PC-3 (cell line): ENCODE measurements around the gene C7. TPM values are rescaled to one million over a fixed set of nuclear protein-coding genes. Genes with fewer than 3 reads are reported as not detected.
A peak's percentile ranks its signal among the peaks of the same experiment; 100 is the strongest.
"Not testable (repeated sequence)": the region's sequence is repeated elsewhere in the genome, so short reads cannot be mapped to it uniquely, and the experiment has no call there.

Experiments used
- ATAC-seq: fragments of 200-7000 bp; cut with Tn5 transposase; 2 replicates; pipeline ENCODE4 v1.9.1; 2020; ENCODE audit warnings: mild to moderate bottlenecking, moderate library complexity
- Bru-seq: library from RNA; stranded (reverse); fragments of 400-500 nt; gene quantifications from one replicate; lab custom pipeline; 2021; lab: Mats Ljungman, UMichigan
- BruChase-seq, 2 experiments: library from RNA; stranded (reverse); fragments of 400-500 nt; gene quantifications; one replicate each; lab custom pipeline; 2021; lab: Mats Ljungman, UMichigan
- BruUV-seq: library from RNA; stranded (reverse); fragments of 400-500 nt; replicated peaks from 2 replicates; lab custom pipeline; 2021; lab: Mats Ljungman, UMichigan
- CTCF ChIA-PET: fragments of 300-600 bp; sonication (Branson Sonifier 250); formaldehyde crosslinking; loops from one replicate; lab custom pipeline; 2022; ENCODE audit warnings: antibody characterized with exemption; lab: Charles Lee
- POLR2A ChIA-PET: fragments of 300-600 bp; sonication (Branson Sonifier 250); formaldehyde crosslinking; loops from one replicate; lab custom pipeline; 2022; ENCODE audit warnings: antibody characterized with exemption; ENCODE audit not compliant: unreplicated experiment; lab: Charles Lee
- DNase-seq: peaks from one replicate; pipeline ENCODE4 v3.0.0-alpha.2; 2015
- H2AFZ ChIP-seq: fragments of 300-600 bp; sonication (generic); 2 replicates; pipeline ENCODE4 v1.6.0; 2016; ENCODE audit warnings: antibody characterized with exemption, low read length
- H3F3A ChIP-seq: fragments of 300-600 bp; sonication (generic); one replicate; pipeline ENCODE4 v1.6.0; 2017; ENCODE audit warnings: antibody characterized with exemption, low read length, control low read depth, mild to moderate bottlenecking; ENCODE audit not compliant: unreplicated experiment
- H3K27ac ChIP-seq: fragments of 300-600 bp; sonication (generic); 2 replicates; pipeline ENCODE4 v1.5.1; 2016; ENCODE audit warnings: mild to moderate bottlenecking, low read length
- H3K27me3 ChIP-seq: fragments of 300-600 bp; sonication (generic); 2 replicates; pipeline ENCODE4 v1.6.1; 2016; ENCODE audit warnings: low read length, mixed read lengths
- H3K36me3 ChIP-seq: fragments of 300-600 bp; sonication (generic); 2 replicates; pipeline ENCODE4 v1.6.1; 2016; ENCODE audit warnings: low read depth, mixed run types, low read length, mixed read lengths
- H3K4me1 ChIP-seq: fragments of 300-600 bp; sonication (generic); 2 replicates; pipeline ENCODE4 v1.5.1; 2016; ENCODE audit warnings: low read length; ENCODE audit not compliant: insufficient read depth
- H3K4me2 ChIP-seq: fragments of 300-600 bp; sonication (generic); 2 replicates; pipeline ENCODE4 v1.6.0; 2016; ENCODE audit warnings: low read length
- H3K4me3 ChIP-seq: fragments of 300-600 bp; sonication (generic); 2 replicates; pipeline ENCODE4 v1.5.1; 2016; ENCODE audit warnings: mild to moderate bottlenecking, low read length, mixed read lengths
- H3K79me2 ChIP-seq: fragments of 300-600 bp; sonication (generic); 2 replicates; pipeline ENCODE4 v1.6.1; 2017; ENCODE audit warnings: low read length, mixed read lengths
- H3K9ac ChIP-seq: fragments of 300-600 bp; sonication (generic); 2 replicates; pipeline ENCODE4 v1.6.0; 2016; ENCODE audit warnings: mild to moderate bottlenecking, low read length
- H3K9me2 ChIP-seq: fragments of 300-600 bp; sonication (generic); replicated peaks from 2 replicates; pipeline ENCODE4 v1.6.1; 2016; ENCODE audit warnings: mixed run types, low read length, mixed read lengths
- H3K9me3 ChIP-seq: fragments of 300-600 bp; sonication (generic); 2 replicates; pipeline ENCODE4 v1.6.1; 2016; ENCODE audit warnings: low read length, mixed read lengths
- H4K20me1 ChIP-seq: fragments of 300-600 bp; sonication (generic); 2 replicates; pipeline ENCODE4 v1.6.1; 2016; ENCODE audit warnings: low read length, mixed read lengths
- CTCF ChIP-seq: fragments of 300-600 bp; sonication (generic); conservative IDR thresholded peaks from 2 replicates; pipeline ENCODE4 v1.5.1; 2017; ENCODE audit warnings: antibody characterized with exemption, low read depth, mild to moderate bottlenecking, low read length
- EZH2 ChIP-seq: fragments of 300-600 bp; sonication (generic); IDR thresholded peaks from one replicate; pipeline ENCODE4 v1.6.1; 2017; ENCODE audit warnings: antibody characterized with exemption, mild to moderate bottlenecking, low read length; ENCODE audit not compliant: unreplicated experiment
- EZH2phosphoT487 ChIP-seq: fragments of 300-600 bp; sonication (generic); IDR thresholded peaks from 2 replicates; pipeline ENCODE4 v1.6.1; 2018; ENCODE audit warnings: mild to moderate bottlenecking, antibody characterized with exemption, low read length, borderline replicate concordance
- intact Hi-C: fragments of 100-400 bp; cut with micrococcal nuclease; formaldehyde crosslinking; loops from 2 replicates; pipeline ENCODE4 v1.9.0; 2023
- long read RNA-seq: library from polyadenylated mRNA; unstranded; transcript quantifications from one replicate; pipeline ENCODE4 v2.0.0, GENCODE V29; 2021; ENCODE audit not compliant: unreplicated experiment
- total RNA-seq: library from RNA; depleted of rRNA; stranded (reverse); fragments of >200 nt; gene quantifications from 2 replicates; pipeline ENCODE4 v1.2.3, GENCODE V29; 2014; rRNA removed

Gene C7
- total RNA-seq, result not detected in 2 replicates
- Bru-seq, nascent RNA, result percentile 11 among the genes with signal in this experiment
- BruChase-seq, experiment 1, labeled RNA remaining after a 6-hour chase, result percentile 13 among the genes with signal in this experiment
- percentile 13 among the genes with signal in this experiment for BruChase-seq, experiment 2, labeled RNA remaining after a 2-hour chase
- long read RNA-seq, partial matches to known transcripts, result 0 of 3 reads
- long read RNA-seq, other reads (novel, unspliced or antisense), result 3 of 3 reads

- CTCF ChIA-PET, result no interaction called here
- no peaks in the 10 kb centered on the region for H3K79me2 ChIP-seq
- ATAC-seq (no peak), DNase-seq (no peak)
- no peaks in the 10 kb centered on the region for H3K36me3 ChIP-seq
- H3K27me3 ChIP-seq, result no peaks in the 10 kb centered on the region
- no peaks in the 10 kb centered on the region for H3K9me2 ChIP-seq
- H3K4me2 ChIP-seq, result no peak within 1 kb of the TSS
- no TSS peak for BruUV-seq
- no peak within 1 kb of the TSS for H3K4me3 ChIP-seq
- TF ChIP-seq CTCF, result no peak
- TF ChIP-seq EZH2phosphoT487, result no peak
- TF ChIP-seq EZH2, result no peak
- intact Hi-C loops, result loop anchor here (10.0 kb wide), 1 partner anchor 506 kb away; no protein-coding TSS in a partner anchor
- POLR2A ChIA-PET, result no interaction called here
- no peaks in the 10 kb centered on the region for H4K20me1 ChIP-seq
- no peak within 1 kb of the TSS for H3K27ac ChIP-seq
- no peaks in the 10 kb centered on the region for H3K9me3 ChIP-seq
- H3K9ac ChIP-seq, result no peak within 1 kb of the TSS
- H3K4me1 ChIP-seq, result peaks cover 20% of the 10 kb centered on the region
- no peaks in the 10 kb centered on the region for H3F3A ChIP-seq
- H2AFZ ChIP-seq, result no peak within 1 kb of the TSS
These were observed at the start of gene C7 for GRCh38 chr5:40909264-40909663. Gene C7, plus strand, starts transcription at chr5:40909497. Its CDS starts 114 bp downstream, at chr5:40909611.

GRCh38 chr5:40860711-40861110 is 48.6 kb upstream of the C7 start:
- DNase-seq, result no peak
- no peaks in the 10 kb centered on the region for H3K36me3 ChIP-seq
- no TSS peak for BruUV-seq
- H3K4me3 ChIP-seq, result no peak overlapping the region
- ChIA-PET POLR2A (no interaction called here), CTCF (interaction anchor here (0.6 kb wide), 1 partner anchor 123 kb away, joined by 3 read pairs; no protein-coding TSS in a partner anchor)
- no peaks in the 10 kb centered on the region for H3K9me2 ChIP-seq
- no peak for ATAC-seq
- H3K27me3 ChIP-seq, result no peaks in the 10 kb centered on the region
- no peak overlapping the region for H3K27ac ChIP-seq
- no peak for TF ChIP-seq EZH2phosphoT487
- H3K4me1 ChIP-seq, result no peaks in the 10 kb centered on the region
- no peaks in the 10 kb centered on the region for H3K79me2 ChIP-seq
- H3K9me3 ChIP-seq, result 0 out of 2 replicates have a peak, but pooled peaks cover 6% of the 10 kb centered on the region
- no peaks in the 10 kb centered on the region for H4K20me1 ChIP-seq
- no peak overlapping the region for H3K4me2 ChIP-seq
- no peak overlapping the region for H3K9ac ChIP-seq
- intact Hi-C loops, result no loop called here
- no peak overlapping the region for H2AFZ ChIP-seq
- H3F3A ChIP-seq, result no peaks in the 10 kb centered on the region

GRCh38 chr5:40865004-40865403 is 44.3 kb upstream of the C7 start:
- H3K4me3 ChIP-seq, intact Hi-C loops, DNase-seq, H2AFZ ChIP-seq, CTCF ChIA-PET, H3K79me2 ChIP-seq, POLR2A ChIA-PET, ATAC-seq, H3K27ac ChIP-seq, H3K9me3 ChIP-seq, H3K9me2 ChIP-seq, H3K4me1 ChIP-seq, H3K4me2 ChIP-seq, H3K36me3 ChIP-seq, H4K20me1 ChIP-seq, H3K27me3 ChIP-seq, H3F3A ChIP-seq, H3K9ac ChIP-seq, BruUV-seq: not testable (repeated sequence)
